ENCODE results near the gene ORC6.
"Not testable (repeated sequence)": the region's sequence is repeated elsewhere in the genome, so short reads cannot be mapped to it uniquely, and the experiment has no call there.

Gene ORC6, protein sequence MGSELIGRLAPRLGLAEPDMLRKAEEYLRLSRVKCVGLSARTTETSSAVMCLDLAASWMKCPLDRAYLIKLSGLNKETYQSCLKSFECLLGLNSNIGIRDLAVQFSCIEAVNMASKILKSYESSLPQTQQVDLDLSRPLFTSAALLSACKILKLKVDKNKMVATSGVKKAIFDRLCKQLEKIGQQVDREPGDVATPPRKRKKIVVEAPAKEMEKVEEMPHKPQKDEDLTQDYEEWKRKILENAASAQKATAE

DNA sequence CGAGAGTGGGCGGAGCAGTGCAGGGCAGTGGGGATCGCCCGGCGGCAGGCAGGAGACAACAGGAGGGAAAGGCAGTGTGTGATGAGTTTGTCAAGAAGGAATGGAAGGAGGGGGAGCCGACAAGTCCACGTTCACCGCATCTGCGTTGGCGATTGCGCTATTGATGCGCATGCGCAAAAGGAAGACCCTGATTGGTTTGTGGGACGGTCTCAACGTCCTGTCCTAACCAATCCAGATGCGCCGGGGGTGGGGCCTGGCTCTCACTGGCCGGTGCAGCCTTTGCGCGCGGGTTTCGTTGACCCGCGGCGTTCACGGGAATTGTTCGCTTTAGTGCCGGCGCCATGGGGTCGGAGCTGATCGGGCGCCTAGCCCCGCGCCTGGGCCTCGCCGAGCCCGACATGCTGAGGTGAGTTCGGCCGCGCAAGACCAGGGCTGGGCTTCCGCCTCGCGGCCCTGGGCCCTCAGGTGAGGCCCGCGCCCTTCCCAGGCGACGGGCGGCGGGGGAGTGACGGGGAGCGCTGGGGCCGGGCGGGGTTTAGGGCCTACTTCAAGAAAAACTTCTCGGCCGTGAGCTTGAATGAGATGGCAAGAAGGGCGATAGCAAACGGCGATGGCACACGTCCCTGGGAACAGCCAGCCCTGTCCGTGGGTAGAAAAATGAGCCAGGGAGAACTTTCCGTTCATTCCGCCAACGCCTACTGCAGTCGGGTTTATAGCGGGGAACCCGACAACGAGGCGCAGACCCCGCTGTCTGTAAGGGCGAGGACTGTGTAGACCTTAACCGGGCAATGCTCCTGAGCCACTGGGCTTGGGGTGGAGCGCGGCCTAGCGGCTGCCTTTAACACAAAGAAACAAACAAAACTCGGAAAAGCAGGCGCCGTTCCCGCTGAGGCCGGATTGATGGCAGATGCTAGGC, at the start of gene ORC6:
Gene ORC6 (plus strand): TSS at position 295 of the 916 bp plus-strand sequence. CDS start 47 bp downstream, at position 342.
- DNase-seq: peak; percentile 92

DNA sequence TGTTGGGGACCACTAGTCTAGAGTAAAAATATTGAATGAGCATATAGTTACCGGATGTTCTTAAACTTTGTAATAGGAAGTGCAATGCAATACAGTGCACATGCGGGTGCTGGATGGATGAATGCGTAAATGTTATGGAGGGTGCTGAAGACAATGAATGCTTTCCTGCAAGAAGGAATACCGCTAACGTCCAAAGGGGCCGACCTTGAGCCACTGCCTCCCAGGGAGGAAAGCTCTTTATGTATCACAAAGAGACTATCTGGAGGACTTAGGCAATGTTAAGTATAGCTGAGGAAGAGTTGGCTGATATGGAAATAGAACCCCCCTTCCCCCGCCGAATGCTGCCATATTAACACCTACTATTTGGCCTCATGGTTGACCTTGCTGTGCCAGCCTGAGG, 40.8 kb upstream of the ORC6 start:
- DNase-seq: no peak

DNA sequence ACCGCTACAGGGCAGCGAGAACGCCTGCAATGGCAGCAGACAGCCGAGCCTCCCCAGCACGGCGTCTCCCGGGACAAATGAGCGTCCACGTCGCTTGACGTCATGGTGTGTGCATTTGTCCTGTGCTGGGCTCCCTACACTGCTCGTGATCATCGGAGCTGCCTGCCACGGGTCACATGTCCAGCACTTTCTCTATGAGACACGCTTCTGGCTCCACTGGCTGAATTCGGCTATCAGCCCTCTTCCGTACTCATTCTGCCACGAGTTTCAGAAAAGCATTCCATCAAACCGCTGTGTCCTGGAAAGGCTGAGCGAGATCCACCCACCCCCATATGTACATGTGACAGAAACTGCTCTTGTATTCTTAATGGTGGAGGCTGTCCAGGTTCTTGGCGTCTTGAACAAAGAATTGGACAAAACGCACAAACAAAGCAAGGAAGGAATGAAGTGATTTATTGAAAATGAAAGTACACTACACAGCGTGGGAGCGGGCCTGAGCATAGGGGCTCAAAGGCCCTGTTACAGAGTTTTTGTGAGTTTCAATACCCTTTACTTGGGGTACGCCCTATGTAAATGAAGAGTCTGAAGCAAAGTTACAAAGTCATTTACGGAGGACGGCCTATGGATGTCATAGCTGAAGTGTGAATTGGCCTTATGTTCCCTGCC, 39.7 kb upstream of the ORC6 start:
- DNase-seq: peak; percentile 7

DNA sequence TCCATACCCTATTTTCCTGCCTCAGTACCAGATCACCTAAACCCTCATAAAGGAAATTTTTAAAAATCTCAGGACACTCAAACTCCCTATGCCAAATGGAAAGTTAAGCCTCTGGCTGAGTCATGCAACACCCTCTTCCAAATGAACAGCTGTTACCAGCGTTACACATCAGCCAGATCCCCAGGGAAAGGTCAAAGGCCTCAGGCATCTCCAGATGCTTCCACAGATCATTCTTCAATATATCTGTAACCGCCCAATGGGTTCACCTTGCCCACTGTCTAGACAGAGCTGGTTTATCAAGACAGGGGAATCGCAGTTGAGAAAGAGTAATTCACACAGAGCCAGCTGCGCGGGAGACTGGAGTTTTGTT, 39.2 kb upstream of the ORC6 start:
- no peak for DNase-seq

DNA sequence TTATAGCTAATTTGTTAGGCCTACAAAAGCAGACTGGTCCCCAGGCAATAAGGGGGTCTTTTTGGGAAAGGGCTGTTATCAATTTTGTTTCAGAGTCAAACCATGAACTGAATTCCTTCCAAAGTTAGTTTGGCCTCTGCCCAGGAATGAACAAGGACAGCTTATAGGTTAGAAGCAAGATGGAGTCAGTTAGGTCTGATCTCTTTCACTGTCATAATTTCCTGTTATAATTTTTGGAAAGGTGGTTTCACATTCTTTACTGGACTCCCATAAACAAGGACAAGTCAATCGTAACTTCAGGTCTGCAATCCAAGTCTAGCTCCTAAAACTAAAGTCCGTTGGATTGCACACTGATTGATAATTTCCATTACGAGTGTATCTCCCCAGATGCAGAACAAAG, 38.2 kb upstream of the ORC6 start:
- DNase-seq: no peak

DNA sequence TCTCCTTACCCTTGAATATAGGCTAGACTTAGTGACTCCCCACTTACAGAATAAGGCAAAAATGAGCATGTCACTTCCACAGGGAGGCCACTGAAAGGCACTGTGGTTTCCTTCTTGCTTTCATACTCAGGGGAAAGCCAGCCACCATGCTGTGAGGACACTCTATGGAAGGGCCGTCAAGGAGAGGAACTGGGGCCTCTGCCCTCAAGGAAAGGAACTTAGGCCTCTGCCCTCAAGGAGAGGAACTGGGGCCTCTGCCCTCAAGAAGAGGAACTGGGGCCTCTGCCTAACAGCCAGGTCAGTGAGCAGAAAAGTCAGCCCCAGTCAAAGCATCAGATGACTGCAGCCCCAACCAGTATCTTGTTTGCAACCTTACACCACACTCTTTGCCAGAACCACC, 30.5 kb upstream of the ORC6 start:
- DNase-seq: no peak

DNA sequence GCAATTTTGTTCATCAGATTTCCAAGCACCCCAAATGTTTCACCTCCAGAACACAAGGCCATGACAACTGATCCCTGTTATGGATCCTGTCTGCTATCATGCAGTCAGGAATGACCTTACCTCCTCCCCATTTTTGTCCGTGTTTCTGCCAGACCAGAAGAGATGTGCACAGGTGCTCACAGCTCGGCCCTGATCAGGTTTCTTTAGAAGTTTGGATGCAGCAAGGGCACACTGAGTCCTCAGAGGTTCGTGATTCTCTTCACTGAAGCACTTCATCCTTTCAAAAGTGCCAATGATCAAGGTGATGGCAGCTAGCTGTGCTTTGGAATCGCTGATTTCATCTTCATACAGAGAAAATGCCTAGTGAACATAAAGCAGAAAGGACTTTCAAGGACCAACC, 27.3 kb upstream of the ORC6 start:
- no peak for DNase-seq

DNA sequence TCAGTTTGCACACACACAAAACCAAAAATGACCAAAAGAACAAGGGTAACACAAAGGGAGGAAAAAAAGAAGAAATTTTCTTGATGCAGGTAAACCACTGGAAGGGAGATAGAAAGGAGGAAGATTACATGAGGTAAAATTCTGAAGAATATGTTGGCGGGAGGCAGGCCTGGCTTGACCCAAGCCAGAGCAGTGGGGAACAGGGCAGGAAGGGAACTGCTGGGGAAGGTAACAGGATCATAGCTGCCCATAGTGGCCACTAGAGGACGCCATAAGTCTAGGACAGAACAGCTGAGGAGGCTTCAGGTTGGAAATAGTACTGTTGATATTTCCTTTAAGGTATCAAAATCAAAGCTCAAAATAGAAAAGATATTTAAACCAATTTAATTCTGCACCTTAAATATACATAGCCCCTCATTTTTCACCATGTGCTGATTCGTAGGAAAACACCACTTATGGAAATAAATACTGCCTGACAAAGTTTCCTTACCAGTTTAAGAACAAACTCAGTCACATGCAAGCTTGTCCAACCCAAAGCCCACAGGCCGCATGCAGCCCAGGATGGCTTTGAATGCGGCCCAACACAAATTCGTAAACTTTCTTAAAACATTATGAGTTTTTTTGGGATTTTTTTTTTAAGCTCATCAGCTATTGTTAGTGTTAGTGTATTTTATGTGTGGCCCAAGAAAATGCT, 16.0 kb upstream of the ORC6 start:
- peak; percentile 32 for DNase-seq

DNA sequence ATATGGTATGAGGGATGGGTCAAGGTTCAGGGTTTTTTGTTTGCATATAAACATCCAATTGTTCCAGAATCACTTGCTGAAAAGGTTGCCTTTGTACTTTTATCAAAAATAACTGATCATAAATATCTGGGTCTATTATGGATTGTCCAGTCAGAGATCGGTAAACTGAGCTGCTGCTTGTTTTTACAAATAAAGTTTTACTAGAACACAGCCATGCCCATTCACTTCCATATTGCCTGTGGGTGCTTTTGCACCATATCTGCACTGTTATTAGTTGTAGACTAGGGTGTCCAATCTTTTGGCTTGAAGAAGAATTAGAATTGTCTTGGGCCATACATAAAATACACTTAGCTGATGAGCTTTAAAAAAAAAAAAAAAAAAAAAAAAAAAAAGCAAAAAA, 11.5 kb upstream of the ORC6 start:
- DNase-seq: not testable (repeated sequence)

DNA sequence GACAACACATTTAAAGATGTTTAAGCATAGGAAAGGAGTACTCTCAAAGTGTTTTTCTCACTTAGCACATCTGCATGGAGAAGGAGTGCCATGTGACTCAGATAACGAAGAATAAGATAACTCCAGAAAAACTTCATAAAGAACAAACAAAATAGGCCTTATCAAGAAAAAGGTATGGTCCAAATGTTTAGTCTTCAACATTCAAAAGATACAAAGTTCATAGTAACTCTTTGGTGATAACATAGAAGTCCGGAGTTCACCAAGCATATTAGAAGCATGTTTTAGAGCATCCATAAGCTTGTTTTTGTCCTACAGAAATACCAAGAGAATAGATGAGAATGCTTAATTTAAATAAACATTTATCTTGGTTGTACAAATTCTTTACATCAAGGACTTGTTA, 7.6 kb upstream of the ORC6 start:
- not testable (repeated sequence) for DNase-seq

DNA sequence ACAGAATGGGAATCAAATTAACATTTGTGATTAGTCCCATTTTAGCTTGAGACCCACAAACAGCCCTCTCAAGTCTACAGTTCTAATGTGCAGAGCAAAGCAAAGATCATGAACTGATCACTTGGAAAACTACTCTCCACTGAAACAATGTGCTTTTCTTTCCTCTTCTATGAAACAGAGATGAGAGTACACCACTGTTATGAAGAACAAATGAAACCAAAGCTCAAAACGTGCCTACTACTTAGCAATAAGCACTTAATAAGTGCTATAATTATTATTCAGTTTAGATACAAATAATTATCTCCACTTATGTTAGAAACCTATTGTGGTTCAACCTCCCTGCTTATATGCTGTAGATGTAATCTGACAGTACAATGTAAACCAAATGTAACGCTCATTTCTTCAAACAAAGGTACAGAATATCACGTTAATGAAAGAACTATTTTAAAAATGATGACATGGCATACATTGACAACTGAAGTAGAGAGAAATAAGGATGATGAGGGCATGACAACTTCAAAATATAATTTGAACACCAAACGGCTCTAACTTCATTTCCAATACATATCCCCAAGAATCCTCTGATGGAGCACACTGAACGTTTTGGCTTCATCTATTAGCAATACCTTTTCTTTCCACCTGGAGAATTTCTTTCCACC, 2.5 kb upstream of the ORC6 start:
- no peak for DNase-seq

DNA sequence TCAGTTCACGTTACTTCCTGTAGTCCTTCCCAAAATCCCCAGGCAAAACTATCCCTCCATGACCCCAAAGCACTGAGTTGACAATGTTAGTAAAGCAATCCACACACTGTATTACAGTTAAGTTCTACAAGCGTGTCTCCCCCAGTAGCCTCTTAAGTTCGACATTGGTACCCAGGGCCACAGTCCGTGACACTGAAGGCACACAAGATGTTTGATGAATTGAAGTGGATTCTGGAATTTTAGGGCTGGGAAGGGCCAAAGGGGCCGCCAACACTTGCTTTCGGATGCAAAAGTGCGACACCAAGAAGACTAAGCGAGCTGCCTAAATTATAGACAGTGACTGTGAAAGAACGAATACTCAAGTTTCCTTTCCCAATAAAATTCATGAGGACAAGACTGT, 2.0 kb upstream of the ORC6 start:
- DNase-seq: no peak

DNA sequence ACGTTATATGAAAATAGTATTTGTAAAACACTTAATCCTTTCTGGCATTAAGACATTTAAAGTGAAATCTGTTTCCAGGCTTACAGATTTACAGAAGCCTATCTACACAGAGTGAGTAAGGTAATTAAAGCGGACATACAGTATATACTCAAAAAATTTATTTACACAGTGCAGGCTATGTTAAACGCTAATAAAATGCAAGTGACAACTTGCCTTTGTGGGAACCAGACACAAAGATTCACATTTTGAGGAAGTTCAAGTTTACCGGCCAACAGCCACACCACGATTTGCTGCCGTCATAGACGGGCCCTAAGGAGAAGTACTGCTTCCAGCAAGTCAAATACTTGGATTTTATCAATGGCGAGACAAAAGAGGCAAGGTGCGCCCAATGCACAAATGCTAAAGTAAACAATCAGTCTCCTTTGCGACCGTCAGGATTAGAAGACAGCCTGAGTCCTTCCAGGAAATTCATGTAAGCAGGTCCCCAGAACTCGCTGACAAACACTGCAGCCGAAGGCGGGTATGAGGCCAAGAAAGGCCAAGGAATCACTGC, 1.3 kb upstream of the ORC6 start:
- DNase-seq: no peak

DNA sequence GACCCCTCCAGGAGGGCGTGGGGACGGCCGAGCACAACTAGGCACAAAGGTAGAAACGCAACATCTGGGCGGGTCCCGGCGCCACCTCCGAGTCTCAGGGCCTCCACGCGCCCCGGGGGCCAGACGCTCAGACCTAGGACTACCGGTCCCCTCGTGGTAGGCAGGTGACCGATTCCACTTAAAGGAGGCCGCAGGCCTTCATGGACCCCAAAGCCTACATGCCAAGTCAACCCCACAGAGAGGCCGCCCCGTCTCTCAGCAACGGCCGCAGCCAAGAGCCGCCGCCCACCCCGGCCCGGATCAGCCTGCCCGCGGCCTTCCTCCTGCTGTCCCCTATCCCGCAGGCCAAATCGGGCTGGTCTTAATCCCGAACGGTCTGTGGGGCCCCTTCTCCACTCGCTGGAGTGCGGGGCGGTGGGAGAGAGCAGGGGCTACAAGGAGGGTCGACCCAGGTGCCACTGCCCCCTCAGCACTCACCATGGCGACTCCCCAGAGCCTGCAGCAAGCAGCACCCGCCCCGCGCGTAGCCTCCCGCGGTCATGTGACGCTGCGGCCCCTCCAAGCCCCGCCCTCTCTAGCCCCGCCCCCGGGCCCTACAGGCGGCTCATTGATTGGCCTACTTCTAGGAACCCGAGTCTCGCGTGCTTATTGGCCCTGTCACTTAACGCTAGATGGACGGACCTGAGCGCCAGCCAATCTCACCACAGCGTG, 650 bp upstream of the ORC6 start, which contains the start of gene VPS35:
Gene VPS35 (minus strand): TSS at position 525 of the 711 bp plus-strand sequence. CDS start 45 bp downstream, at position 480.
- peak; percentile 97 for DNase-seq

DNA sequence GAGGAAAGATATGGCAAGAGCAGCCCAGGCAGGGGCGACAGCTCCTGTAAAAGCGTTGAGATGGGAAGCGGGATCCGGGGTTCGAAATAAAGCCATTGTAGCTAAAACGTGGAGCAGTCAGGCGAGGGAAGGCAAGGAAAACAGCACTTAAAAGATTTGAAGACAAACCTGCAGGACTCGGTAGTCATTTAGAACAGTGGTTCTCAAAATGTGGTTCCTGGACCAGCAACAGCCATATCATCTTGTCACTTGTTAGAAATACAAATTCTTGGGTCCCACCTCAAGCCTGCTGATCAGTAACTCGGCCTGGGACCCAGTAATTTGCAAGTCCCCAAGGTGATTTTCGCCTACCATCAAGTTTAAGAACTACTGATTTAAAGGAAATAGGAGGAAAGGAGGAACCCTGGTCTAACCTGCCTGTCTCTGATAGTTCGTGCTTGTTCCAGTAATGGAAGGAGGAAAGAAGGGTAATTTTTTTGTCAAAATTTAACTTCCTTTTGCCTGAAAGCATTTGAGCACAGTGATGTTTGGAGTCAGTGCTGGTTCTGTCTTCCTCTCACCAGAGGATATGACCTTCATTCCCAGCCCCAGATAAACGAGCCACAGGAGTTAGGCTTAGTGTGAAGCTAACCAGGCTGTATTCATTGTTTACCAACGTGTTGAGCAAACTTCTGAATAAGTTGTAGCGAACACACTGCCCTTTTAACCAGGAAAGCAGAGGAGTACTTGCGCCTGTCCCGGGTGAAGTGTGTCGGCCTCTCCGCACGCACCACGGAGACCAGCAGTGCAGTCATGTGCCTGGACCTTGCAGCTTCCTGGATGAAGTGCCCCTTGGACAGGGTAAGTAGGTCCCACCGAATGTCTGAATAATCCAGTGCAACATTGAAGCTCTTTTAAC, 1.1 kb downstream of the ORC6 start:
- no peak for DNase-seq

DNA sequence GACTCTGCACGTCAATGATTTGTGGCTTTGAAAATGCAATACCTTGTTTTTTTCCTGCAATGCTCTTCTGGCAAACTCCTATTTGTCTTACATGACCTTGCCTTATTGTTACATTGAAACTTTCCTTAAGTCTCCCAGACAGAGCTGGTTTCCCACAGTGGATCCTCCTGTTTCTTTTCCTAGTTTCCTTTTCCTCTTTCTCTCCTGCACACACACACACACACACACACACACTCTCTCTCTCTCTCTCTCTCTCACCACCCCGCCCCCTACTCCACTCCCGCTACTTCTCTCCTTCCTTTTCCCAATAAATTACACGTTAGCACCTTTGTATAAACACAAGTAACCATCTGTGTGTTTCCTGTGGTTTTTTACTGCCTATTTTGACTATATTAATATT, 2.3 kb downstream of the ORC6 start:
- no peak for DNase-seq

DNA sequence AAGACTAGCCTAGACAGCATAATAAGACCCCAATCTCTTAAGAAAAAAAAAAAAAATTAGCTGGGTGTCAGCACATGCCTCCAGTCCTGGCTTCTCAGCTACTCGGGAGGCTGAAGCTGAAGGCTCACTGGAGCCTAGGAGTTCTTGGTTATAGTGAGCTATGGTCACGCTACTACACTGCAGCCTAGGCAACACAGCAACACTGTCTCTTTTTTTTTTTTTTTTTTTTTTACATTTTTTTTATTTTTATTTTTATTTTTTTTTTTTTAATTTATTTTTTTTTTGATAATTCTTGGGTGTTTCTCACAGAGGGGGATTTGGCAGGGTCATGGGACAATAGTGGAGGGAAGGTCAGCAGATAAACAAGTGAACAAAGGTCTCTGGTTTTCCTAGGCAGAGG, 4.1 kb downstream of the ORC6 start:
- no peak for DNase-seq

DNA sequence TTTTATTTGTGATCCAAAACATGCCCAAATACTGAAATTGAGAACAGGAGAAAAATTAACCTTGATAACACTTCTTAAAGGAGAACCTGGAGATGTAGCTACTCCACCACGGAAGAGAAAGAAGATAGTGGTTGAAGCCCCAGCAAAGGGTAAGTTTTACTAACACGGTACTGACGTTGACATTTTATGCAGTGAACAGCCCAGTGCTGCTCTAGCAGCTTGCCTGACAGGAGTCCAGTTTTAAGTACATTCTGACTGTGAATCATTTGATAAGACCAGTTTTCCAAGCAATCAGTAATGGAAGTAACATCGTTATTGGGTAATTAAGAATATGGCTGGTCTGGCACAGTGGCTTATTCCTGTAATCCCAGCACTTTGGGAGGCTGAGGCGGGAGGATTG, 6.5 kb downstream of the ORC6 start:
- DNase-seq: no peak

DNA sequence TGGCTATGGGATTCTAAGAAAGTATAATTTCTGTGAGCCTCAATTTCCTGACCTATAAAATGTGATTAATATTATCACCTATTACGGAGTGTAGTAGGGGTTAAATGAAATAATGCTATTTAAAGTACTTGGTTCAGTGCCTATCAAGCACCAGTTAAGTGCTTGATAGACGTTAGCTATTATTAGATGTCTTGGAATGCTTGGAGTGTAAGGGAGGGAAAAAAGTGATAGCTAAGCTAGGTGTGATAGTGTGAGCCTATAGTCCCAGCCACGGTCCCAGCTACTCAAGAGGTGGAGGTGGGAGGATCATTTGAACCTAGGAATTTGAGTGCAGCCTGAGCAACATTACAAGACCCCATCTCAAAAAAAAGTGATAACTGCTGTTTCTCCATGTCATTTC, 7.5 kb downstream of the ORC6 start:
- DNase-seq: no peak

DNA sequence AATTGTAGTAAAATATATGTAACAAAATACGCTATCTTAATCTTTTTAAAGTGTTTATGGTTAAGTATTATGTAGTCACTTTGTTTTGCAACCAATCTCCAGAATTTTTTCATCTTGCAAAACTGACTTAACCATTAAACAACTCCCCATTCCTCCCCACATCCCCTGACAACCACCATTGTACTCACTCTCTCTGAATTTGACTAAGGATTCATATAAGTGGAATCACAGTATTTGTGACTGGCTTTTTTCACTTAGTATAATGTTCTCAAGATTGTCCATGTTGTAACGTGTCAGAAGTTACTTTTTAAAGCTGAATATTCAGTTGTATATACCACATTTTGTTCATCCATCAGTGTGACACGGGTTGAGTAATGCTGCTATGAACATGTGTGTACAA, 10.6 kb downstream of the ORC6 start:
- DNase-seq: no peak

DNA sequence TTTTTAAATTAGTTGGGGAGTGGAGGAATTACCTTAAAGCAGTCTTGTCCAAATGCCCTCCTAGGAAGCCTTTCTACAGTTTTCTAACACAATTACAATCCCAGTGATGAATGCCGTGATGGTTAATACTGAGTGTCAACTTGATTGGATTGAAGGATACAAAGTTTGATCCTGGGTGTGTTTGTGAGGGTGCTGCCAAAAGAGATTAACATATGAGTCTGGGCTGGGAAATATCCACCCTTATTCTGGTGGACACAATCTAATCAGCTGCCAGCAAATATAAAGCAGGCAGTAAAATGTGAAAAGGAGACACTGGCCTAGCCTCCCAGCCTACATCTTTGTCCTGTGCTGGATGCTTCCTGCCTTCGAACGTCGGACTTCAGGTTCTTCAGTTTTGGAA, 12.2 kb downstream of the ORC6 start:
- DNase-seq: no peak
